Mesenteric fat pad (tissue), 1 donor: ENCODE results near the gene HP1BP3. TPM values are rescaled to one million over a fixed set of nuclear protein-coding genes. Genes with fewer than 3 reads are reported as not detected.

Source experiments
- DNase-seq: peaks from one replicate; pipeline ENCODE4 v3.0.0-alpha.2; 2020; ENCODE audit warnings: low spot score
- total RNA-seq: library from RNA; stranded (reverse); fragmentation: NEBNext Ultra II Directional; extraction: Animal tissue kit (Norgen Biotek cat#: 25700); gene quantifications from one replicate; pipeline ENCODE4 v1.2.1, GENCODE V29; 2021
- donor health status: DM: yes; HTN: yes; CAD: no.

HP1BP3 gene
- total RNA-seq, 1 donor from 2014 or later = 149 TPM

DNA sequence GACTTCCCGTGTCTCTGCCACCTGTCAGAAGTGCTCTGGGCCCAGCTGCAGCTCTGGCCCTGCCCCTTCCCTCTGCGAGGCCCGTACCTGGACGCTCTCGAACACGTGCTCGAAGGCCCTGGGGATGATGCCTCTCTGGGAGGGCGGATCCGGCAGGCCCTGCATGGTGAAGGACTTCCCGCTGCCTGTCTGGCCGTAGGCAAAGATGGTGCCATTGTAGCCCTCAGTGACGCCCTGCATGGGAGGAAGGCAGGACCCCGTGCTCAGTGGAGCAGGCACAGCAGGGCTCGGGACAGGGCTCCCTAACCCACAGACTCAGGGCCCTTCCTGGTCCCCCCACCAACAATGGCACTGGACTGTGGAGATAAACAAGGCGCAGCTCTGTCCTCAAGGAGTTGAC lies 71.7 kb downstream of the HP1BP3 start:
- no peak for DNase-seq

GRCh38 chr1:20713440-20713839 lies 73.7 kb downstream of the HP1BP3 start:
- no peak for DNase-seq

- DNase-seq = no peak
Measured at GRCh38 chr1:20712215-20712577, 74.9 kb downstream of the HP1BP3 start.

DNA sequence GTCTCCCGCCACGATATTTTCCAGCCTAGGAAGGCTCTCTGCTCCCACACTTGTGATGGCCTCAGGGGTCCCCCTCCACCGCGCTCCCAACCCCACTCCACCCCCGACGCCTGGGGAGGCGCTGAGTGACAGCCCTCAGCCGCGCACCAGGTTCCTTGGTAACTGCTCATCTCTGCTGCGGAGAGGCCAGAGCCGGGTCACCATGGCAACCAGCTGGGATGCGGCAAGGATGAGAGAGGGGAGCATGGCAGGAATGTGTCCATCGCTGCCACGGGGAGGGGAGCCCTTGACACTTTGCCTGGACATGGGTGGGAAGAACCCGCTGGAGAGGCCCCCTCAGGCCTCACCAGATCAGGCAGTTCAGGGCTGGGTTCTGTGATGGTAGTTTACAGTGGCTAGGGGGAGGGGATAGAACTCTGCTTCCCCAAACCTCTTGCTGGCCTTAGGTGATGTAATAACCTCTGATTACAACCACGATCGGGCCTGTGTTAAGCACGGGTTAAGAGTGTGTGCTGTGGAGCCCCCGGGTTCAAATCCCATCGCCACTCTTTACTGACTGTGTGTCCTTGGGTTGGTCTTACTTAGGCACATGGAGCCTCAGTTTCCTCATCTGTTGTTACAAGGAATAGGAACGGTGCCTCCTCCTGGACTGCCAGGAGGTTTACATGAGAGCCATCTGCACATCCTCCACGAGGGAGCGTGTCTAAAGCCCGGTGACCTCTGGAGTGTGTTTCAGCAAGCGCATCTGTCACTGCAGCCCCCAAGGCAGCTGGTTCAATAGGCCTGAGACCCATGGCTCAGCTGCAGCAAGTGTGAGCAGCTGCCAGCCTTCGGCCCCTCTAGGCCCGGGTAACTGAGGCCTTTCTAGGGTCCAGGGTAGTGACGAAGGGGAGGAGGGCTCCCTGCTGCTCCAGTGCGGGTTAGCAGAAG lies 75.6 kb downstream of the HP1BP3 start:
- no peak for DNase-seq

- no peak for DNase-seq
Measured at GRCh38 chr1:20710469-20711284, 76.4 kb downstream of the HP1BP3 start.

- no peak for DNase-seq
Measured at GRCh38 chr1:20709868-20710267, 77.2 kb downstream of the HP1BP3 start.

- DNase-seq = no peak
Measured at GRCh38 chr1:20708891-20709290, 78.2 kb downstream of the HP1BP3 start.

GRCh38 chr1:20708057-20708456 lies 79.0 kb downstream of the HP1BP3 start:
- DNase-seq = no peak

- no peak for DNase-seq
Measured at GRCh38 chr1:20706841-20707240, 80.3 kb downstream of the HP1BP3 start.

GRCh38 chr1:20705203-20705755 lies 81.8 kb downstream of the HP1BP3 start:
- no peak for DNase-seq

GRCh38 chr1:20704390-20705202 lies 82.5 kb downstream of the HP1BP3 start:
- no peak for DNase-seq

DNA sequence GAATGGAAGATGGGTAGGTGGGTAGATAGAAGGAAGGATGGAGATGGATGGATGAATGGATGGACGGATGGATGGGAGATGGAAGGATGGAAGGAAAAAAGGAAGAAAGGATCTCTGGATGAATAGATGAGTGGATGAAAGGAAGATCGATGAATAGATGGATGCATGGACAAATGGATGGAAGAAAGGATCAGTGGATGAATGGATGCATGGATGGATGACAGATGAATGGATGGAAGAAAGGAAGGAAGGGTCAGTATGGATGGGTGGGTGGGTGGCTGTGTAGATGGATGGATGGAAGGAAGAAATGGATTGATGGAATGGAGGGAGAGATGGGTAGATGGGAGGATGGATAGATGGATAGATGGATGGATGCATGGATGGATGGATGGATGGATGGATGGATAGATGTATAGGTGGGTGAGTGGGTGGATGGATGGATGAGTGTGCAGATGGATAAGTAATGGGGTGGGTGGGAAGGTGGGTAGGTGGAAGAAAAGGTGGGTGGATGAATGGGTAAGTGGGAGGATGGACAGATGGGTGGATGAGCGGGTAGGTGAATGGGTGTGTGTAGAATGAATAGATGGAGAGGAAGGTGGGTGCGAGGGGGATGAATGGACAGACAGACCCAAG lies 83.9 kb downstream of the HP1BP3 start:
- no peak for DNase-seq

GRCh38 chr1:20702416-20702815 lies 84.7 kb downstream of the HP1BP3 start:
- no peak for DNase-seq

DNA sequence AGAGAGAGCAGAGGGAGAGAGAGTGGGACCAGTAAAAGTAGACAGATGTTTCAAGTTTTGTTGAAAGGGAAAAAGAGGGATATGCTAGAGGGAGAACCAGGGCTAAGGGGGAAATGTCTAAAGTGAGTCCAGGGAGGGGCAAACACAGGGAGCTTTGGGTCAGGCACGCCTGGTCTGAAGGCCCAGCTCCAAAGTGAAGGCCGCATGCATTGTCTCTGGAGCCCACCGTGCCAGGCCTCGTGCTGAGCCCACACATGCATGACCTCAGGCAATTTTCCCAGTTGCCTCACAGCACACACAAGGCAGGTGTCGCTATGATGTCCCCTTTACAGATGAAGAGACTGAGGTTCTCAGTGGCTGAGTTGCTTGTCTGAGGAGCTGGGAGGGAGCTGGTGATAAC lies 85.3 kb downstream of the HP1BP3 start:
- DNase-seq = no peak

GRCh38 chr1:20701446-20701845 lies 85.7 kb downstream of the HP1BP3 start:
- no peak for DNase-seq

DNA sequence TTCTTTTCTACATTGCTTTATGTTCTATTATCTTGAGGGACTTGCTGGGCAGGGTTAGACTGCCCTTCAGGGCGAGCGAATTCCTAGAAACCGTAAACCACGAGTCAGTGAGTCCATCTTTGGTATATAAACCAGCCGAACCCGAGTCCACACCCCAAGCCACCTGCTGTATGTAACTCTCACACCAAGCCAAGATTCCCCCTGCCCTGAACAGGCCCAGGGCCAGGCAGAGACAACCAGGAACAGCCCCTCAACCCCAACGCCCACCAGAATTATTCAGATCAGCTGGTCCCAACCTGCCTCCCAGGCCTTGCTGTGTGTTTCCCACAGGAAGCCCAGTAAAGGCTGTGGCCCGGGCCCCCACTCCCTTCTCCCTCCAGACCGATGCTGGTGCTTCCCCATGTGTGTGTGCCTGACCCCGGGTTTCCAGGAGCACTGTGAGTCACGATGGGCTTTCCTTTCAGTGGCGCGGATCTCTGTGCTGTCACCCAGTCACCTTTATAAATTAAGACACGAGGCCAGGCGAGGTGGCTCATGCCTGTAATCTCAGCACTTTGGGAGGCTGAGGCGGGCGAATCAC lies 86.4 kb downstream of the HP1BP3 start:
- no peak for DNase-seq

DNA sequence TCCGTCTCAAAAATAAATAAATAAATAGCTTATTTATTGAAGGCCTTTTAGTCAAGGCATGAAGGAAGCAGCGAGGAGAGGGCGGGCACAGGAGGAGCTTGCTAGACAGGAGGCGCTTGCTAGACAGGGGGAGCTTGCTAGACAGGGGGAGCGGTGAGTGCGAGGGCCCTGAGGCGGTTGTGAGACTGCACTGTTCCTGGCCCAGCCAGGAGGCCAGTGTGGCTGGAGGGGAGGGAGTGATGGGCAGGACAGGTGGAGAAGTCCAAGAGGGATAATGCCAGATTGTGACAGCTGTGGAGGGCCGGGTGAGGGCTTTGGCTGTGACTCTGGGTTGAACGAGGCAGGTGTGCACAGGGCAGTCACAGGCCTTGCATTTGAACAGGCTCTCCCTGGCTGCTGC lies 87.5 kb downstream of the HP1BP3 start:
- no peak for DNase-seq

DNA sequence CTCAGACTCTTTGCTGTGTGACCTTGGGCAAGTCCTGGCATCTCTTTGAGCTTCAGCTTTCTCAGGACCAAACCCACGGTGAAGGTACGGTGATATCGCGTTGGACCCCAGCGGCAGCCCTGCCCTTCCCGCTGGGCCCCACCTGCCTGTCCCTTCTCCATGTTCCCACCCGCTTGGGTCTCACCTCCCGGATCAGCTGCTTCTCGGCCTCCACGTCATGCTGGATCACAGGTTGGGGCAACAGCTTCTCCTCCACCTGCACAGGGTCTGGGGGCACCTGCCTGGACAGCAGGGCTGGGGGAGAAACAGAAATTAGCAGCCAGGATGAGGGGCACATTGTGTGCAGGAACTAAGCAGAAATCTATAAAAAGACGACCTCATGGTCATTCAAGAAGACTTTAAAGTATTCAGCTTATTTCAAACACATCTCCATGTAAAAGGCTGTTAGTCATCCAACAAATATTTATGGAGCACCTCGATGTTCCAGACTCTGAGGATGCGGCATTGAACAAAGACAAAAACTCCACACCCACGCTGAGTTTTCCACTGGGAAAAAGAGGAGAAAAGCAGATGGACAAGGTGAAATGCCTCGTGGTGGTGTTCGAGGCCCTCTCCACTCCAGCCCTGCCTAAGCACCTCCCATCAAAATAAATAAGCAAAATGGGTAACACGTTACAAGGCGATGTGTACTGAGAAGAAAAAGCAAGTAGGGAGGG lies 88.8 kb downstream of the HP1BP3 start:
- DNase-seq = no peak

- no peak for DNase-seq
Measured at GRCh38 chr1:20697563-20697962, 89.5 kb downstream of the HP1BP3 start.
